Right atrium auricular region (tissue), 2 donors: ENCODE measurements around the gene ABHD17C. TPM values are rescaled to one million over a fixed set of nuclear protein-coding genes. Genes with fewer than 3 reads are reported as not detected.

ENCODE experiments used
- DNase-seq: peaks from one replicate; pipeline ENCODE4 v3.0.0-alpha.2; 2019; ENCODE audit warnings: low spot score
- H3K27ac ChIP-seq, 2 donors: fragments of 200-600 bp; sonication (generic); 1 replicate in 1 of 2; 2 replicates in 1 of 2; pipeline ENCODE4 v1.5.1; 2016 to 2019
- H3K27me3 ChIP-seq, 2 donors: fragments of 200-600 bp; sonication (generic); one replicate each; pipeline versions ENCODE4 v1.5.1 to v1.6.0; 2017 to 2019
- H3K36me3 ChIP-seq: fragments of 200-600 bp; sonication (generic); one replicate; pipeline ENCODE4 v1.5.1; 2016
- H3K4me1 ChIP-seq, 2 donors: fragments of 200-600 bp; sonication (generic); one replicate each; pipeline versions ENCODE4 v1.5.1 to v1.6.0; 2017 to 2019
- H3K4me3 ChIP-seq, 2 donors: fragments of 200-600 bp; sonication (generic); 1 replicate in 1 of 2; 2 replicates in 1 of 2; pipeline ENCODE4 v1.5.1; 2017 to 2019; ENCODE audit warnings: mild to moderate bottlenecking in 1 of 2, moderate library complexity in 1 of 2
- H3K9me3 ChIP-seq, 2 donors: fragments of 200-600 bp; sonication (generic); one replicate each; pipeline ENCODE4 v1.5.1; 2019
- total RNA-seq, 2 donors: library from RNA; depleted of rRNA; stranded (reverse); fragments of >200 nt; gene quantifications; one replicate each; pipeline ENCODE4 v1.1.0, GENCODE V29; 2016
- TF ChIP-seq, protein P1 (sequence below), 2 donors: fragments of 200-600 bp; sonication (generic); IDR thresholded peaks; one replicate each; pipeline ENCODE4 v1.5.1; 2019; ENCODE audit warnings: antibody characterized with exemption in 2 of 2

The ABHD17C gene
- total RNA-seq, 2 donors from 2014 or later, result 1.0 to 1.7 TPM

DNA sequence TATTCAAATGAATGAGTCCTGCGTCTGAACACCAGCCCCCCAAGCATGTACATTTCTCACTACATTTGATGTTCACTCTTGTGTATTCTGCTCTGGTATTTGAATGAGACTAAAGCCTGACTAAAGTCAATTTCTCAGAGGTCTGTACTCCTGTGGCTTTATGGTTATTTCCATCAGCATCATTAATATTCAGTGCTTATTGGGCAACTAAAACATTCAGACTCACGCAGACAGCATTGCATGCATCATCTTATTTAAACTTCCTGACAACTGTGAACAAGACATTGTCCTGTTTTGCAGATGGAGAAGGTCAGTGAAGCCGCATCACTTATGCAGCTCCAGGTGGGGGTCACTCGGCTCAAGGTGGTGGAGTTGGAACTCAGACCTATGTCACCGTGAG lies 95.1 kb downstream of the ABHD17C start:
- Histone ChIP-seq H3K27me3 (no peaks in the 10 kb centered on the region), H3K4me3 (no peak overlapping the region), H3K4me1 (no peaks in the 10 kb centered on the region), H3K9me3 (no peaks in the 10 kb centered on the region), H3K36me3 (no peaks in the 10 kb centered on the region), H3K27ac (no peak overlapping the region)
- TF ChIP-seq, protein P1, sequence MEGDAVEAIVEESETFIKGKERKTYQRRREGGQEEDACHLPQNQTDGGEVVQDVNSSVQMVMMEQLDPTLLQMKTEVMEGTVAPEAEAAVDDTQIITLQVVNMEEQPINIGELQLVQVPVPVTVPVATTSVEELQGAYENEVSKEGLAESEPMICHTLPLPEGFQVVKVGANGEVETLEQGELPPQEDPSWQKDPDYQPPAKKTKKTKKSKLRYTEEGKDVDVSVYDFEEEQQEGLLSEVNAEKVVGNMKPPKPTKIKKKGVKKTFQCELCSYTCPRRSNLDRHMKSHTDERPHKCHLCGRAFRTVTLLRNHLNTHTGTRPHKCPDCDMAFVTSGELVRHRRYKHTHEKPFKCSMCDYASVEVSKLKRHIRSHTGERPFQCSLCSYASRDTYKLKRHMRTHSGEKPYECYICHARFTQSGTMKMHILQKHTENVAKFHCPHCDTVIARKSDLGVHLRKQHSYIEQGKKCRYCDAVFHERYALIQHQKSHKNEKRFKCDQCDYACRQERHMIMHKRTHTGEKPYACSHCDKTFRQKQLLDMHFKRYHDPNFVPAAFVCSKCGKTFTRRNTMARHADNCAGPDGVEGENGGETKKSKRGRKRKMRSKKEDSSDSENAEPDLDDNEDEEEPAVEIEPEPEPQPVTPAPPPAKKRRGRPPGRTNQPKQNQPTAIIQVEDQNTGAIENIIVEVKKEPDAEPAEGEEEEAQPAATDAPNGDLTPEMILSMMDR (IDR thresholded peaks at IDR 0.05), result no peak
- no peak for DNase-seq

- TF ChIP-seq, protein P1 (IDR thresholded peaks at IDR 0.05), result no peak
- Histone ChIP-seq H3K27me3 (no peaks in the 10 kb centered on the region), H3K36me3 (no peaks in the 10 kb centered on the region), H3K9me3 (no peaks in the 10 kb centered on the region), H3K27ac (no peak overlapping the region), H3K4me3 (no peak overlapping the region), H3K4me1 (no peaks in the 10 kb centered on the region)
- DNase-seq, result no peak
Measured at GRCh38 chr15:80791004-80791403, 95.9 kb downstream of the ABHD17C start.

DNA sequence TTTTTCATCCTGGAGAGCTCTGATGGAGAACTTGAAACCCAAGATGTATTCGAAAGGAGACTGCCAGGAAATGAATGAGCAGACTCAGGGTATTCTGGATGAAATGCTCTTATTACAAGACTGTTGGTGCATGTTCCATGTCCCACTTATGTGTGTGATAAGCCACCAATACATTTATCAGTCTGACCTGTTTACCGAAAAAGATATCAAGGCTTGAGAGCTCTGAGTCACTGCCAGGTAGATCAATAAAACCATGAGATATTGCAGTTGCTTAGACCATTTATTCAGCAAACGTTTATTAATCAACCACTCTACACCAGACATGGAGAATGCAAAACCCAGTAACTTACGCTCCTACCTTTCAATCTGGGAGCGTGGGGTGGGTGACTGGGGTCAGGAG lies 101.3 kb downstream of the ABHD17C start:
- Histone ChIP-seq H3K4me1 (no peaks in the 10 kb centered on the region), H3K27me3 (no peaks in the 10 kb centered on the region), H3K9me3 (no peaks in the 10 kb centered on the region), H3K27ac (no peak overlapping the region), H3K4me3 (no peak overlapping the region), H3K36me3 (no peaks in the 10 kb centered on the region)
- no peak for DNase-seq
- TF ChIP-seq, protein P1 (IDR thresholded peaks at IDR 0.05), result no peak

DNA sequence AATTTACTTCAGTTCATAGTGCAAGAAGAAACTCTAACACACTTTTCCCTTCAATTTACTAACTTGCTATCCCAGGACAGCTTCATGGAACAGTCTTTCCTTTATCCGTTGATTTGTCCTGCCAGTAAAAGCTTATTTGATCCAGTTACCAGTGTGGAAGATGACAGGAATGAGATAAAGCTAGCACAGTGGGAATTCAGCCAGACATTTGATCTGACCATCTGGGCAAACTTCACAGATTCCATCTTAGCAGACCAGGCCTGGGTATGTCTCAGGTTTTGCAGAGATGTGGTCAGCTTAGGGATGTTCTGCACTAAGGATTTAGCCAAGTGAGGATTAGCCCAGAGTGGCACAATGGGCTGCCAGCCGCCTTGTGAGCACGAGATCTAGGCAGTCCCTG lies 103.8 kb downstream of the ABHD17C start:
- TF ChIP-seq, protein P1 (IDR thresholded peaks at IDR 0.05), result no peak
- Histone ChIP-seq H3K9me3 (no peaks in the 10 kb centered on the region), H3K27me3 (no peaks in the 10 kb centered on the region), H3K4me3 (no peak overlapping the region), H3K27ac (no peak overlapping the region), H3K4me1 (no peaks in the 10 kb centered on the region), H3K36me3 (no peaks in the 10 kb centered on the region)
- no peak for DNase-seq

GRCh38 chr15:80800067-80800466 lies 105.0 kb downstream of the ABHD17C start:
- H3K27ac ChIP-seq, result no peak overlapping the region
- TF ChIP-seq, protein P1 (IDR thresholded peaks at IDR 0.05), result no peak
- no peaks in the 10 kb centered on the region for H3K4me1 ChIP-seq
- no peaks in the 10 kb centered on the region for H3K36me3 ChIP-seq
- no peak overlapping the region for H3K4me3 ChIP-seq
- H3K9me3 ChIP-seq, result no peaks in the 10 kb centered on the region
- no peak for DNase-seq
- H3K27me3 ChIP-seq, result no peaks in the 10 kb centered on the region

GRCh38 chr15:80801891-80802680 lies 107.0 kb downstream of the ABHD17C start:
- no peak overlapping the region for H3K27ac ChIP-seq
- H3K4me3 ChIP-seq, result no peak overlapping the region
- TF ChIP-seq, protein P1 (IDR thresholded peaks at IDR 0.05), result no peak
- DNase-seq, result no peak
- no peaks in the 10 kb centered on the region for H3K27me3 ChIP-seq
- H3K4me1 ChIP-seq, result no peaks in the 10 kb centered on the region
- H3K36me3 ChIP-seq, result no peaks in the 10 kb centered on the region
- H3K9me3 ChIP-seq, result no peaks in the 10 kb centered on the region
